ENCODE data around the gene RAD51B.

- TF ChIP-seq, protein P1, sequence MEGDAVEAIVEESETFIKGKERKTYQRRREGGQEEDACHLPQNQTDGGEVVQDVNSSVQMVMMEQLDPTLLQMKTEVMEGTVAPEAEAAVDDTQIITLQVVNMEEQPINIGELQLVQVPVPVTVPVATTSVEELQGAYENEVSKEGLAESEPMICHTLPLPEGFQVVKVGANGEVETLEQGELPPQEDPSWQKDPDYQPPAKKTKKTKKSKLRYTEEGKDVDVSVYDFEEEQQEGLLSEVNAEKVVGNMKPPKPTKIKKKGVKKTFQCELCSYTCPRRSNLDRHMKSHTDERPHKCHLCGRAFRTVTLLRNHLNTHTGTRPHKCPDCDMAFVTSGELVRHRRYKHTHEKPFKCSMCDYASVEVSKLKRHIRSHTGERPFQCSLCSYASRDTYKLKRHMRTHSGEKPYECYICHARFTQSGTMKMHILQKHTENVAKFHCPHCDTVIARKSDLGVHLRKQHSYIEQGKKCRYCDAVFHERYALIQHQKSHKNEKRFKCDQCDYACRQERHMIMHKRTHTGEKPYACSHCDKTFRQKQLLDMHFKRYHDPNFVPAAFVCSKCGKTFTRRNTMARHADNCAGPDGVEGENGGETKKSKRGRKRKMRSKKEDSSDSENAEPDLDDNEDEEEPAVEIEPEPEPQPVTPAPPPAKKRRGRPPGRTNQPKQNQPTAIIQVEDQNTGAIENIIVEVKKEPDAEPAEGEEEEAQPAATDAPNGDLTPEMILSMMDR (IDR thresholded peaks at IDR 0.05), result no peak
- TF ChIP-seq POLR2A (IDR thresholded peaks at IDR 0.05), result no peak
- TF ChIP-seq POLR2AphosphoS5 (IDR thresholded peaks at IDR 0.05), result no peak
- TF ChIP-seq EP300 (IDR thresholded peaks at IDR 0.05), result no peak
Measured at GRCh38 chr14:68662392-68662791, 842.8 kb downstream of the RAD51B start.
